Measurements from ENCODE around the gene FRRS1L.

The FRRS1L gene

GRCh38 chr9:109203761-109204360 lies 36.8 kb upstream of the FRRS1L start:
- H3K9me3 ChIP-seq (ENCODE audit: low read length) = no peaks in the 10 kb centered on the region
- no peaks in the 10 kb centered on the region for H3K79me2 ChIP-seq (ENCODE audit: insufficient read depth, low read length)
- TF ChIP-seq EZH2 (IDR thresholded peaks at IDR 0.05; ENCODE audit: borderline replicate concordance, low read length) (no peak), CTCF (IDR thresholded peaks at IDR 0.05; ENCODE audit: low read length) (no peak)
- H3K4me1 ChIP-seq (ENCODE audit: insufficient read depth, low read length, severe bottlenecking) = no peaks in the 10 kb centered on the region
- no peak overlapping the region for H3K27ac ChIP-seq (ENCODE audit: low read depth, low read length, poor library complexity, severe bottlenecking)
- no peaks in the 10 kb centered on the region for H4K20me1 ChIP-seq (ENCODE audit: insufficient read depth, low read length)
- H3K9me2 ChIP-seq (ENCODE audit: low read depth, low read length) = no peaks in the 10 kb centered on the region
- H3K4me3 ChIP-seq (ENCODE audit: low read depth, low read length, poor library complexity, severe bottlenecking) = no peak overlapping the region
- no peaks in the 10 kb centered on the region for H3F3A ChIP-seq (ENCODE audit: insufficient read depth, low read length)
- no peak overlapping the region for H2AFZ ChIP-seq (ENCODE audit: low read length)
- H3K36me3 ChIP-seq (ENCODE audit: insufficient read depth, low read length) = no peaks in the 10 kb centered on the region
- peaks cover 3% of the 10 kb centered on the region; the same call in 1 of the 2 replicates for H3K27me3 ChIP-seq (ENCODE audit: insufficient read depth, low read length)
- no peak overlapping the region for H3K9ac ChIP-seq (ENCODE audit: low read length)
- H3K4me2 ChIP-seq (ENCODE audit: low read length) = no peak overlapping the region

GRCh38 chr9:109199676-109200075 lies 32.6 kb upstream of the FRRS1L start:
- no peaks in the 10 kb centered on the region for H4K20me1 ChIP-seq (ENCODE audit: insufficient read depth, low read length)
- H3K27me3 ChIP-seq (ENCODE audit: insufficient read depth, low read length) = no peaks in the 10 kb centered on the region
- H3K4me2 ChIP-seq (ENCODE audit: low read length) = no peak overlapping the region
- H3K36me3 ChIP-seq (ENCODE audit: insufficient read depth, low read length) = no peaks in the 10 kb centered on the region
- no peak overlapping the region for H3K4me3 ChIP-seq (ENCODE audit: low read depth, low read length, poor library complexity, severe bottlenecking)
- no peaks in the 10 kb centered on the region for H3F3A ChIP-seq (ENCODE audit: insufficient read depth, low read length)
- TF ChIP-seq EZH2 (IDR thresholded peaks at IDR 0.05; ENCODE audit: borderline replicate concordance, low read length) (no peak), CTCF (IDR thresholded peaks at IDR 0.05; ENCODE audit: low read length) (no peak)
- H3K9me2 ChIP-seq (ENCODE audit: low read depth, low read length) = no peaks in the 10 kb centered on the region
- H3K27ac ChIP-seq (ENCODE audit: low read depth, low read length, poor library complexity, severe bottlenecking) = no peak overlapping the region
- H2AFZ ChIP-seq (ENCODE audit: low read length) = no peak overlapping the region
- H3K79me2 ChIP-seq (ENCODE audit: insufficient read depth, low read length) = no peaks in the 10 kb centered on the region
- H3K4me1 ChIP-seq (ENCODE audit: insufficient read depth, low read length, severe bottlenecking) = no peaks in the 10 kb centered on the region
- no peaks in the 10 kb centered on the region for H3K9me3 ChIP-seq (ENCODE audit: low read length)
- no peak overlapping the region for H3K9ac ChIP-seq (ENCODE audit: low read length)

- Histone ChIP-seq H4K20me1 (ENCODE audit: insufficient read depth, low read length) (no peaks in the 10 kb centered on the region), H3K4me1 (ENCODE audit: insufficient read depth, low read length, severe bottlenecking) (no peaks in the 10 kb centered on the region), H3K9ac (ENCODE audit: low read length) (no peak overlapping the region), H2AFZ (ENCODE audit: low read length) (no peak overlapping the region), H3K4me3 (ENCODE audit: low read depth, low read length, poor library complexity, severe bottlenecking) (no peak overlapping the region), H3F3A (ENCODE audit: insufficient read depth, low read length) (no peaks in the 10 kb centered on the region), H3K4me2 (ENCODE audit: low read length) (no peak overlapping the region), H3K36me3 (ENCODE audit: insufficient read depth, low read length) (no peaks in the 10 kb centered on the region), H3K9me2 (ENCODE audit: low read depth, low read length) (no peaks in the 10 kb centered on the region), H3K9me3 (ENCODE audit: low read length) (no peaks in the 10 kb centered on the region), H3K27ac (ENCODE audit: low read depth, low read length, poor library complexity, severe bottlenecking) (no peak overlapping the region), H3K27me3 (ENCODE audit: insufficient read depth, low read length) (no peaks in the 10 kb centered on the region), H3K79me2 (ENCODE audit: insufficient read depth, low read length) (no peaks in the 10 kb centered on the region)
- TF ChIP-seq EZH2 (IDR thresholded peaks at IDR 0.05; ENCODE audit: borderline replicate concordance, low read length) = no peak
- peak; percentile 36; the same call in 1 of the 2 replicates for TF ChIP-seq CTCF (IDR thresholded peaks at IDR 0.05; ENCODE audit: low read length)
Observed at GRCh38 chr9:109198736-109199382, 31.8 kb upstream of the FRRS1L start.

Data from OCI-LY1 (cell line).